GM21367 (cell line): ENCODE measurements around the gene ZCCHC24.

Source experiments
- ATAC-seq: cut with Tn5 transposase; IDR thresholded peaks from one replicate; pipeline ENCODE4 v1.9.1; 2021; ENCODE audit not compliant: unreplicated experiment

The ZCCHC24 gene

GRCh38 chr10:79473496-79474095, 28.2 kb upstream of the ZCCHC24 start:
- ATAC-seq: no peak

- no peak for ATAC-seq
Observed at GRCh38 chr10:79472951-79473350, 27.5 kb upstream of the ZCCHC24 start.

DNA sequence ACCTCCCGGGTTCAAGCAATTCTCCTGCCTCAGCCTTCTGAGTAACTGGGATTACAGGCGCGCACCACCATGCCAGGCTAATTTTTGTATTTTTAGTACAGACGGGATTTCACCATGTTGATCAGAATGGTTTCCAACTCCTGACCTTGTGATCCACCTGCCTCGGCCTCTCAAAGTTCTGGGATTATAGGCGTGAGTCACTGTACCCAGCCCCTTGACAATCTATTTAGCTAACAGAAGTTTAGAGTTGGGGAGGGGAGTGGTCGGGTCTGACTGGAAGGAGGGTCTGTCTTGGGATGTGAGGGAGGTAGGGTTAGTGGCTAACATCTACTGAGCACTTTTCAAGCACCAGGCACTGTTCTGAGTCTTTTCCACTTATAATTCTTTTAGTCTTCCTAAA, 27.0 kb upstream of the ZCCHC24 start:
- no peak for ATAC-seq

- ATAC-seq: no peak
Observed at GRCh38 chr10:79471776-79472175, 26.4 kb upstream of the ZCCHC24 start.

DNA sequence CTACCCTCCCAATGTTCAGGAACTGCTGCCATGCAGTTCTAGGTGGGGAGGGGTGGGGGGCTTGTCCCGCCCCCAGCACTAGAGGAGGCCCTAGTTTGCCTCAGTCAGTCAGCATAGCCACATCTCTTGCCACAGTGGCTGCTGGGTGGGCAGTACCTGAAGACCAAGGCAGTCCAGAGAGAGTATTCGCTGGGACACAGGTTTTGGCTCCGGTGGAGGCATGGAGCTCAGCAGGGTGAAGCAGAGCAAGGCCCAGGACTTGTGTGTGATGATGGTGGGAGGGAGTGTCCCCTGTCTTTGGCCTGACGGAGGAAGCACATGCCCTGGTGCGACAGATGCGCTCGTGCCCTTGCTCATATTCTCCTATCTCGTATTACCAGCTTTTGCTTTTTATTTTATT, 24.7 kb upstream of the ZCCHC24 start:
- no peak for ATAC-seq

DNA sequence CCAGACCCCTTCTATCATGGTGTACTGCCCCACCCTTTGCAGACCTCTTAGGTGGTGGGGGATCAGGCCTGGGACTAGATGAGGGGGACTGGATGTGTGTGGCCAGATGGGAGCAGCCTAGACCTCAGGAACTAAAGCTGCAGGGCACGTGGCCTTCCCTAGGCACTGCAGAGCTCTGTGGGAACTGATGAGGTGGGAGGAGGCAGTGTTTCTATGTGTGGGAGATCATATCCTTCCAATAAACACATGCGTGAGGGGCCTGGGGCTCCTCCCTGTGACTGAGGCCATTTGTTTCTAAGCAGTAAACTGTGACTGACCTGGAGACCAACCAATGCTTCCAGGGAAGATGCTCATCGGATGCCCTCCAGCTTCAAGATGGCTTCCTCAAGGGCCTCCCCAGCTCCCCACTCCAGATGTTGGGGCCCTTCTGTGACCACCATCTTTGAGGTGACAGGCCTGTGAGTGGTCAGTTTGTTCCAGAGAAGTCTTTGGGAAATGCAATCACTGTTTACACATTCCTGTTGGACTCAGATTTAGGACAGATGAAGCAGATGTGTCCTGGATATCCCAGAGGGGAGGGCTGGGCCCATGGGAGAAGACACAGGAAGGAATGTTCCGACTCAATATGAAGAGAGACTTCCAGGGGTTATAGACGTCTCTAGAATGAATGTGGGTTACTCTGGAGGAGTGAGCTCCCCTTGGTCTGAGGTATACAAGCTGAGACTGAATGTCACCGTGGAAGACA, 23.6 kb upstream of the ZCCHC24 start:
- ATAC-seq: no peak

DNA sequence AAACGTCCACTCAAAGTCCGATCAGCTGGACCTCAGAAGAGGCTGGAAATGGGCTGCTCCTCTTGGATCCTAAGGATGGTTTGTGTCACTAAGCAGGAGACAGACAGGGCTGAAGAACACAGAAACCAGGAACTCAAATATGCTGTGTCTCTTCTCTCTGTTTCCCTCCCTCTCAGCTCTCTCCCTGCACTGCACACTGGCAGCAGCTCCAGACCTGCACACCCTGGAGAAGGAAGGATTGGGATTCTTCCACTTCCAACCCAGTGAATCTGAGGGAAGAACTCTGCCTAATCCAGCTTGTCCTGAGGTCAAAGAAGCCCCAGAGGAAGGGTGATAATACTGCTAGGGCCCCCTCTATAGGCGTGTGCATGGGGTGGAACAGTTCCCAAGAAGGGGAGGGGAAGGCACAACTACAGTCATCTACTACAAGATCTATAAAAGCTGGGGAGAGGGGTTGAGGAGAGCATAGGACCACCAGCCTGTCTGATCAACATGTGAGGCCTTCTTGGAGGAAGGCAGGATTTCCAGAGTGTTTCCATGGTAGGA, 22.7 kb upstream of the ZCCHC24 start:
- ATAC-seq: no peak

GRCh38 chr10:79465341-79465740, 19.9 kb upstream of the ZCCHC24 start:
- ATAC-seq: no peak

GRCh38 chr10:79463578-79464496, 18.4 kb upstream of the ZCCHC24 start:
- no peak for ATAC-seq

GRCh38 chr10:79460687-79461086, 15.3 kb upstream of the ZCCHC24 start:
- ATAC-seq: no peak

GRCh38 chr10:79459243-79459642, 13.8 kb upstream of the ZCCHC24 start:
- no peak for ATAC-seq

DNA sequence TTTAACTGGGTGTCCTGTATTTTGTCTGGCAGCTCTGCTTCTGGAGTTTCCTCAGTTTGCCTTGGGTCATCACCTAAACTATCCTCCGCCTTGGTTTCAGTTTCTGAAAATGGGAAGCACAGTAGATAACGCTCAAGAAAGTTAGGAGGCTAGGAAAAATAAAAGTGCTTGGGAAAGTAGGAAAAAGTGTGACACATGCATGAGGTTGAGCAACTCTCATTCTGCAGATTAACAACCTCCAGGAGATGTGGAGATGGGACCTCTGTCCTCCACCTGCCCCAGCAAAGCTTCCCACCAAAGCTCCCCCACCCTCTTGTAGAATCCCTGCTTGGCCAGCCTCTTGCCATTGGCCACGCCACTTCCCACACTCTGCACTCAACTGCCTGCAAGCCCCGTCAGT, 13.1 kb upstream of the ZCCHC24 start:
- no peak for ATAC-seq

GRCh38 chr10:79457256-79457785, 11.9 kb upstream of the ZCCHC24 start:
- no peak for ATAC-seq

- no peak for ATAC-seq
Observed at GRCh38 chr10:79454259-79454658, 8.8 kb upstream of the ZCCHC24 start.

- no peak for ATAC-seq
Observed at GRCh38 chr10:79453392-79453791, 8.0 kb upstream of the ZCCHC24 start.

DNA sequence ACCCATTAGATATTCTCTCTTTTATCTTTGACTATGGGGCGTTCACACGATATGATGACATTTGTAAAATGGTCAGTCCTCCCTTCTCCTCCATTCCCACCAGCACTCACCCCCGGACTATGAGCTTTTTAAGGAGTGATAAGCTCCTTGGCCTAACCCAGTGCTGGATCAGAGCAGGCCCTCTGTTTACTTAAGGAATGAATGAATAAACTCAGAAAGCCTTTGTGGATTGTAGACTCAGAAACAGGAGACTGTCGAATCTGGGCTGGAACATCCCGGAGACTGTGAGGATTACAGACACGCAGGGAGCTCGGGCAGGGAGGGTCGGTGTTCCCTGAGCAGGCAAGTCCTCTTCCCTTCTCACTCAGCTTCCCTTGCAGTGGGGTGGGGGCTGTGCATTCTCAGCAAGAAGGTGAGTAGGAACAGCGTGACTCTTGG, 6.8 kb upstream of the ZCCHC24 start:
- no peak for ATAC-seq

GRCh38 chr10:79451046-79451699, 5.7 kb upstream of the ZCCHC24 start:
- ATAC-seq: no peak

GRCh38 chr10:79449181-79450146, 4.0 kb upstream of the ZCCHC24 start:
- ATAC-seq: no peak

DNA sequence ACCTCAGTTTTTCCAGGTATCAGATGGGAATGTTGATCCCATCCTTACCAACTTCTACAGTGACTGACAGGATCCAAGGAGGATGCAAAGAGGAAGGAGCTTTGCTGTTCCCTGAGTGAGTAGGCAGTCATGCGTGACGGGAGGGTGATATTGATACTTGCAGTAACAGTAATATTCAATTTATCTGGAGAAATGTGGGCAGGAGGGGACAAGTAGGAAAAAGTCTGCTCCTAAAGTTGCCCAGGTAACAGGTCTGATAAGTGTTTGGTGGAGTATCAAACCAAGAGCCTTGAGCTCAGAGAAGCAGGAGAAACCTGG, 3.3 kb upstream of the ZCCHC24 start:
- no peak for ATAC-seq
